H1 (cell line): ENCODE measurements around the gene MAN1C1. TPM values are rescaled to one million over a fixed set of nuclear protein-coding genes. Genes with fewer than 3 reads are reported as not detected.

ENCODE experiments used
- CTCF ChIA-PET: fragments of 300-600 bp; sonication (Branson Sonifier 250); formaldehyde crosslinking; loops from one replicate; lab custom pipeline; 2021; ENCODE audit not compliant: partially characterized antibody; lab: Charles Lee
- POLR2A ChIA-PET: fragments of 300-600 bp; sonication (Branson Sonifier 250); formaldehyde crosslinking; loops from one replicate; lab custom pipeline; 2021; ENCODE audit warnings: inconsistent platforms; ENCODE audit not compliant: partially characterized antibody; lab: Charles Lee
- DNase-seq, 2 experiments: peaks; one replicate each; pipeline versions ENCODE4 v3.0.0 to v3.0.0-alpha.2; 2010 to 2022; ENCODE audit warnings: low spot score in 2 of 2, low read depth in 1 of 2, mixed read lengths in 1 of 2
- FAIRE-seq: peaks from 2 replicates; lab custom pipeline; 2011; peaks lifted over from hg19 to GRCh38; lab: Jason Lieb, UNC
- H2AFZ ChIP-seq: 2 replicates; pipeline ENCODE4 v1.8.1; 2012; ENCODE audit warnings: low read length, inconsistent platforms
- H2AK5ac ChIP-seq: 2 replicates; pipeline ENCODE4 v1.6.1; 2013; ENCODE audit warnings: low read depth, low read length
- H2BK120ac ChIP-seq: replicated peaks from 2 replicates; pipeline ENCODE3; 2013; ENCODE audit warnings: low read depth, low read length, inconsistent platforms
- H2BK12ac ChIP-seq: 2 replicates; pipeline ENCODE4 v1.6.1; 2013; ENCODE audit warnings: low read depth, low read length
- H2BK15ac ChIP-seq: 2 replicates; pipeline ENCODE4 v1.6.1; 2013; ENCODE audit warnings: low read length
- H2BK20ac ChIP-seq: 2 replicates; pipeline ENCODE4 v1.6.1; 2013; ENCODE audit warnings: low read length
- H2BK5ac ChIP-seq: 2 replicates; pipeline ENCODE4 v1.6.1; 2013; ENCODE audit warnings: low read depth, low read length
- H3K14ac ChIP-seq: 2 replicates; pipeline ENCODE4 v1.6.1; 2013; ENCODE audit warnings: inconsistent platforms; ENCODE audit not compliant: insufficient read length
- H3K18ac ChIP-seq: 2 replicates; pipeline ENCODE4 v1.6.1; 2013; ENCODE audit warnings: low read length; ENCODE audit errors: extremely low read depth
- H3K23ac ChIP-seq: 2 replicates; pipeline ENCODE4 v1.6.1; 2013; ENCODE audit warnings: inconsistent platforms; ENCODE audit not compliant: insufficient read length
- H3K23me2 ChIP-seq: 2 replicates; pipeline ENCODE4 v1.6.1; 2013; ENCODE audit warnings: low read depth, low read length
- H3K27ac ChIP-seq: 2 replicates; pipeline ENCODE4 v1.6.1; 2011; ENCODE audit warnings: low read depth, low read length, inconsistent platforms
- H3K27me3 ChIP-seq, 4 experiments: replicated peaks in 1 of 4; 1 replicate in 1 of 4; 2 replicates in 3 of 4; pipeline versions ENCODE4 v1.6.1 to v1.8.1; 2011 to 2013; ENCODE audit warnings: low read length in 3 of 4, mild to moderate bottlenecking in 3 of 4, inconsistent platforms in 2 of 4, mixed read lengths in 2 of 4, moderate library complexity in 1 of 4; ENCODE audit not compliant: control insufficient read depth in 3 of 4, insufficient read depth in 3 of 4; ENCODE audit errors: extremely low read depth in 1 of 4
- H3K36me3 ChIP-seq, 4 experiments: 2 replicates each; pipeline versions ENCODE4 v1.6.1 to v1.8.1; 2011 to 2013; ENCODE audit warnings: mild to moderate bottlenecking in 4 of 4, low read length in 3 of 4, moderate library complexity in 2 of 4, control low read depth in 1 of 4, inconsistent platforms in 1 of 4; ENCODE audit not compliant: insufficient read depth in 4 of 4, control insufficient read depth in 2 of 4
- H3K4ac ChIP-seq: replicated peaks from 2 replicates; pipeline ENCODE3; 2013; ENCODE audit warnings: low read length, low read depth, mixed read lengths, inconsistent platforms; ENCODE audit not compliant: insufficient read length
- H3K4me1 ChIP-seq, 4 experiments: replicated peaks in 1 of 4; 1 replicate in 1 of 4; 2 replicates in 3 of 4; pipeline versions ENCODE4 v1.6.1 to v1.8.1; 2011 to 2013; ENCODE audit warnings: low read length in 3 of 4, inconsistent platforms in 2 of 4, mixed read lengths in 1 of 4; ENCODE audit not compliant: insufficient read depth in 4 of 4, control insufficient read depth in 3 of 4
- H3K4me2 ChIP-seq, 2 experiments: 2 replicates each; pipeline versions ENCODE4 v1.6.1 to v1.8.1; 2011 to 2013; ENCODE audit warnings: low read depth in 2 of 2, low read length in 2 of 2, control low read depth in 1 of 2, inconsistent platforms in 1 of 2, mild to moderate bottlenecking in 1 of 2; ENCODE audit not compliant: insufficient read depth in 1 of 2
- H3K4me3 ChIP-seq, 4 experiments: fragments of 200-600, 300-600 bp in 1 of 4; sonication (generic), shearing (Covaris generic), sonication (Bioruptor Twin) in 1 of 4; 2 replicates each; pipeline versions ENCODE4 v1.5.1 to v1.8.1; 2011 to 2016; ENCODE audit warnings: low read length in 4 of 4, low read depth in 3 of 4, control low read depth in 2 of 4, inconsistent platforms in 2 of 4, mild to moderate bottlenecking in 2 of 4, mixed read lengths in 1 of 4, moderate library complexity in 1 of 4; ENCODE audit not compliant: insufficient read depth in 2 of 4; ENCODE audit errors: extremely low read depth in 1 of 4
- H3K56ac ChIP-seq: replicated peaks from 2 replicates; pipeline ENCODE3; 2013; ENCODE audit warnings: low read depth, mild to moderate bottlenecking, mixed read lengths, low read length, inconsistent platforms; ENCODE audit not compliant: insufficient read length
- H3K79me1 ChIP-seq: 2 replicates; pipeline ENCODE4 v1.6.1; 2013; ENCODE audit warnings: low read depth, low read length, control low read depth
- H3K79me2 ChIP-seq, 2 experiments: 2 replicates each; pipeline versions ENCODE4 v1.6.1 to v1.8.1; 2012 to 2013; ENCODE audit warnings: low read length in 2 of 2, mild to moderate bottlenecking in 2 of 2, inconsistent platforms in 1 of 2; ENCODE audit not compliant: insufficient read depth in 2 of 2, control insufficient read depth in 1 of 2
- H3K9ac ChIP-seq, 4 experiments: replicated peaks in 1 of 4; 1 replicate in 1 of 4; 2 replicates in 3 of 4; pipeline versions ENCODE4 v1.6.1 to v1.8.1; 2011 to 2013; ENCODE audit warnings: low read depth in 3 of 4, low read length in 3 of 4, control low read depth in 2 of 4, mild to moderate bottlenecking in 2 of 4, moderate library complexity in 2 of 4, inconsistent platforms in 1 of 4; ENCODE audit errors: extremely low read depth in 1 of 4
- H3K9me3 ChIP-seq, 2 experiments: 2 replicates each; pipeline versions ENCODE4 v1.6.1 to v1.8.1; 2012 to 2013; ENCODE audit warnings: mild to moderate bottlenecking in 2 of 2, moderate library complexity in 2 of 2, control low read depth in 1 of 2, inconsistent platforms in 1 of 2, low read depth in 1 of 2, low read length in 1 of 2, mixed read lengths in 1 of 2; ENCODE audit not compliant: insufficient read depth in 2 of 2
- H4K20me1 ChIP-seq, 2 experiments: replicated peaks in 1 of 2; 2 replicates each; pipeline versions ENCODE3 to v1.8.1; 2011 to 2013; ENCODE audit warnings: inconsistent platforms in 2 of 2, low read length in 2 of 2, mild to moderate bottlenecking in 1 of 2; ENCODE audit not compliant: insufficient read depth in 2 of 2, control insufficient read depth in 1 of 2
- H4K5ac ChIP-seq: 2 replicates; pipeline ENCODE4 v1.6.1; 2013; ENCODE audit warnings: low read length, low read depth, mixed read lengths, inconsistent platforms; ENCODE audit not compliant: insufficient read length
- H4K8ac ChIP-seq: 2 replicates; pipeline ENCODE4 v1.8.0; 2013; ENCODE audit warnings: mild to moderate bottlenecking, moderate library complexity, low read length, inconsistent platforms; ENCODE audit not compliant: insufficient read depth; ENCODE audit errors: extremely low read depth
- H4K91ac ChIP-seq: replicated peaks from 2 replicates; pipeline ENCODE3; 2013; ENCODE audit warnings: low read length, mixed read lengths, inconsistent platforms; ENCODE audit not compliant: insufficient read length
- CEBPB ChIP-seq: IDR thresholded peaks from 2 replicates; pipeline ENCODE4 v1.6.1; 2012; ENCODE audit warnings: low read depth, low read length
- CREB1 ChIP-seq: IDR thresholded peaks from 2 replicates; pipeline ENCODE4 v1.6.1; 2012; ENCODE audit warnings: inconsistent platforms
- HDAC6 ChIP-seq: IDR thresholded peaks from one replicate; pipeline ENCODE4 v1.7.1; 2012; ENCODE audit warnings: low read depth, mild to moderate bottlenecking, inconsistent platforms, low read length, moderate library complexity
- NRF1 ChIP-seq: IDR thresholded peaks from 2 replicates; pipeline ENCODE4 v1.6.1; 2011; ENCODE audit warnings: mild to moderate bottlenecking, low read depth, low read length, improper control_type of control experiment
- PHF8 ChIP-seq: fragments of 200-600 bp; sonication (generic); conservative IDR thresholded peaks from 2 replicates; pipeline ENCODE4 v1.7.1; 2012; ENCODE audit warnings: low read depth, mild to moderate bottlenecking, inconsistent platforms, low read length, moderate library complexity
- POLR2AphosphoS5 ChIP-seq: IDR thresholded peaks from 2 replicates; pipeline ENCODE4 v1.6.1; 2011; ENCODE audit warnings: low read depth, low read length
- RAD21 ChIP-seq, 2 experiments: IDR thresholded peaks in 1 of 2; conservative IDR thresholded peaks in 1 of 2; 2 replicates each; pipeline ENCODE4 v1.6.1; 2011; ENCODE audit warnings: low read depth in 2 of 2, low read length in 2 of 2, improper control_type of control experiment in 1 of 2, inconsistent platforms in 1 of 2, mild to moderate bottlenecking in 1 of 2, moderate library complexity in 1 of 2
- RFX5 ChIP-seq: IDR thresholded peaks from 2 replicates; pipeline ENCODE4 v1.6.1; 2011; ENCODE audit warnings: low read depth, low read length, improper control_type of control experiment, borderline replicate concordance
- SIN3A ChIP-seq, 2 experiments: IDR thresholded peaks in 1 of 2; conservative IDR thresholded peaks in 1 of 2; 2 replicates each; pipeline ENCODE4 v1.6.1; 2011 to 2012; ENCODE audit warnings: low read length in 2 of 2, improper control_type of control experiment in 1 of 2, low read depth in 1 of 2, mild to moderate bottlenecking in 1 of 2
- WGBS, 2 experiments: shearing (Covaris generic) in 1 of 2; methylation state at CpG; one replicate each; pipeline versions ENCODE4 v1.1.6 to v1.1.7; 2013 to 2015; ENCODE audit warnings: low lambda C conversion rate in 2 of 2, mixed read lengths in 2 of 2, inconsistent platforms in 1 of 2, low coverage in 1 of 2, missing lambda C conversion rate in 1 of 2; ENCODE audit not compliant: insufficient replicate concordance in 2 of 2, insufficient coverage in 1 of 2, insufficient read length in 1 of 2; ENCODE audit errors: extremely low coverage in 1 of 2, missing lambda C conversion rate in 1 of 2; 5-methylcytosine and 5-hydroxymethylcytosine counted together
- polyA plus RNA-seq, 7 experiments: library from polyadenylated mRNA; depleted of rRNA in 3 of 7; stranded (reverse) in 5 of 7; unstranded in 2 of 7; fragments of >200 nt in 5 of 7; fragments of 200-250 nt in 2 of 7; gene quantifications; 1 replicate in 5 of 7; 2 replicates in 1 of 7; 4 replicates in 1 of 7; pipeline versions ENCODE4 v1.2.1 to v1.2.3, GENCODE V29; 2011 to 2013; ENCODE audit warnings: missing spikeins in 2 of 7, mixed read lengths in 2 of 7
- total RNA-seq: library from RNA; stranded (reverse); fragmentation: NEBNext Ultra II Directional; extraction: Animal tissue kit (Norgen Biotek cat#: 25700); gene quantifications from 2 replicates; pipeline ENCODE4 v1.2.1, GENCODE V29; 2021

Gene MAN1C1
- total and polyA plus RNA-seq, 2 of the 8 experiments (the other 6 are each of a cell fraction or from before 2014, with no cell fraction given) = 7.8 to 15.2 TPM

DNA sequence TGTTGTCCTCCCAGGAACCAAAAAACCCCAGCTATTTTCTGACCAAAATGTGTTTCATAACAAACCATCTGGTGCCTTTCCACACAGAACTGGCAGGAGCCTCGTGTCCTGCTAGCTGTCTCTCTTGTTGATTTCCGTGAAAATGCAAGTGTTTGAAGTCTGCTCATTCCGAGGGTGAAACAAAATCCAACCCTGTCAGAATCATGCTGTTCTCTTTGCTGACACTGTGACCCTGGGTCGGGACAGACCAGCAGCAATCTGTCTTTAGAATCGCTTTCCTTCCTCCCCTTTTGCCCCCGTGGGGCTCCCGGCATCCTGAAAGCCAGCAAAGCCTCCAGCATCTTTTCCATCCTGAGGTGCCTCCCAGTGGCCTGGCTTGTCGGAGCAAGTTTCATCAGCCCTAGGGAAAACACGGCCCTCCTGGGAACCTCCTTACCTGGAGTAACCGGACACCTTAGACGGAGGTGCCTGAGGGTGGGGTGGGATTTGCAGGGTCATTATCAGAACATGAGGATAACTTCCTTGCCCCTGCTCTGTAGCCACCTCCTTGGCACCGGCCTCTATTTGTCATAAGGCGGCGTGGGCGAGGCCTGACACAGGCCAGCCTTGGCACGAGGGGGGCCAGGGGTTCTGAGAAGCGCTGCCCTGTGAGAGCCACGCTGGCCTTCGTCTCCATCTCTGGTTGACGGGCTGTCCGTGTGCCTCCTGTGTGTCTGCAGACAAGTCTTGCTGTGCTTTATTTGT lies 48.3 kb upstream of the MAN1C1 start:
- POLR2A ChIA-PET = no interaction called here
- Histone ChIP-seq H3K27me3 (no peaks in the 10 kb centered on the region), H3K79me2 (no peaks in the 10 kb centered on the region), H4K8ac (no peak overlapping the region), H2BK15ac (no peak overlapping the region), H3K56ac (no peak overlapping the region), H3K18ac (peak overlapping the region; percentile 42; the same call in 1 of the 2 replicates), H2BK20ac (peak overlapping the region; percentile 13; the same call in 1 of the 2 replicates), H3K27ac (no peak overlapping the region), H4K91ac (no peak overlapping the region), H4K20me1 (no peaks in the 10 kb centered on the region), H3K9me3 (no peaks in the 10 kb centered on the region), H3K36me3 (no peaks in the 10 kb centered on the region; a peak in 1 of 8 replicates), H3K79me1 (no peaks in the 10 kb centered on the region), H2BK5ac (peak overlapping the region; percentile 60; the same call in 1 of the 2 replicates), H3K9ac (no peak overlapping the region), H3K4me3 (no peak overlapping the region), H2AK5ac (no peak overlapping the region), H2BK12ac (peak overlapping the region; percentile 62; the same call in 1 of the 2 replicates), H2BK120ac (no peak overlapping the region), H3K4me1 (peaks cover 0 to 35% (median 16%) of the 10 kb centered on the region in 4 experiments; a peak in 6 of 7 replicates), H2AFZ (no peak overlapping the region), H3K23me2 (no peaks in the 10 kb centered on the region), H3K23ac (no peak overlapping the region), H3K4me2 (peak overlapping the region in 1 of 2 experiments; percentile 19; a peak in 1 of 4 replicates), H4K5ac (peak overlapping the region; percentile 7), H3K14ac (no peak overlapping the region), H3K4ac (no peak overlapping the region)
- WGBS, 2 experiments = 59% methylated on average over 21 of the region's 21 CpGs; no CpG with 5 or more reads in 1 of the 2 experiments
- DNase-seq (peak; percentile 65 to 70), FAIRE-seq (peak; percentile 19)
- CTCF ChIA-PET = interaction anchor here (0.8 to 4.8 kb wide), 8 partner anchors 13 to 220 kb away, joined by 3 to 38 read pairs (median 6); no protein-coding TSS in a partner anchor
- no peak for TF ChIP-seq HDAC6
- TF ChIP-seq CEBPB = no peak
- no peak for TF ChIP-seq POLR2AphosphoS5
- no peak for TF ChIP-seq PHF8
- TF ChIP-seq NRF1 = no peak
- no peak for TF ChIP-seq RFX5
- peak; percentile 29 to 49; a peak in 2 of 4 replicates for TF ChIP-seq RAD21 (IDR thresholded peaks at IDR 0.05 in 1 of 2, conservative IDR thresholded peaks at IDR 0.05 in 1 of 2; ENCODE audit: low read depth in 2 of 2, low read length in 2 of 2)
- peak in 1 of 2 experiments; percentile 33; a peak in 1 of 4 replicates for TF ChIP-seq SIN3A (conservative IDR thresholded peaks at IDR 0.05 in 1 of 2, IDR thresholded peaks at IDR 0.05 in 1 of 2; ENCODE audit: low read depth in 1 of 2, low read length in 2 of 2)
- no peak for TF ChIP-seq CREB1
